Thyroid gland (tissue), 4 donors: Measurements from ENCODE around the gene POC1A.

ENCODE experiments used
- POLR2A ChIP-seq, 2 donors: fragments of 450-650 bp; IDR thresholded peaks; one replicate each; pipeline ENCODE4 v1.6.1; 2017; ENCODE audit warnings: antibody characterized with exemption in 2 of 2, mild to moderate bottlenecking in 2 of 2, moderate library complexity in 1 of 2
- TF ChIP-seq, protein P1 (sequence below), 6 experiments: fragments of 200-600 bp in 3 of 6; fragments of 450-650 bp in 3 of 6; sonication (generic) in 3 of 6; IDR thresholded peaks; one replicate each; pipeline ENCODE4 v1.5.1; 2016 to 2019; ENCODE audit warnings: antibody characterized with exemption in 6 of 6, mild to moderate bottlenecking in 2 of 6, inconsistent platforms in 1 of 6, moderate library complexity in 1 of 6

DNA sequence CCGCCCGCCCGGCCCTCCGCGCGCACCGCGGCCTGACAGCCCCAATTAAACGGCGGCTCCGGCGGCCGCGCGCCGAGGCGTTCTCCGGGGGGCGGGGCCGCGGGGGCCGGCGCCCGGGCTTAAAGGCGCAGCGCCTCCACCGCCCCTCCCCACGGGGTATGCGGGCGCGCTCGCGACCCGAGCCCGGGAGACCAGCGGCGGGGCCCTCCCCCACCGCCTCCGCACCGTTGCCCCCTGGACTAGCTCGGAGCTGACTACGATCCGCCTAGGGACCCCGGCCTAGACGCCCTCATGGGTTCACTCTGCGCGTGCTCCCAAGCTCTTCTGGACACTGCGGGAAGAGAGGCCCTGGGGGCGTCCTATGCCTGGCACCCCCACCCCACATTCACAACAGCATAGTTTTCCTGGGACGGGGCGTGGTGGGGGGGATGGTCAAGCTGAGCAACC lies 97.7 kb downstream of the POC1A start, which contains the start of gene DUSP7:
- TF ChIP-seq, protein P1, sequence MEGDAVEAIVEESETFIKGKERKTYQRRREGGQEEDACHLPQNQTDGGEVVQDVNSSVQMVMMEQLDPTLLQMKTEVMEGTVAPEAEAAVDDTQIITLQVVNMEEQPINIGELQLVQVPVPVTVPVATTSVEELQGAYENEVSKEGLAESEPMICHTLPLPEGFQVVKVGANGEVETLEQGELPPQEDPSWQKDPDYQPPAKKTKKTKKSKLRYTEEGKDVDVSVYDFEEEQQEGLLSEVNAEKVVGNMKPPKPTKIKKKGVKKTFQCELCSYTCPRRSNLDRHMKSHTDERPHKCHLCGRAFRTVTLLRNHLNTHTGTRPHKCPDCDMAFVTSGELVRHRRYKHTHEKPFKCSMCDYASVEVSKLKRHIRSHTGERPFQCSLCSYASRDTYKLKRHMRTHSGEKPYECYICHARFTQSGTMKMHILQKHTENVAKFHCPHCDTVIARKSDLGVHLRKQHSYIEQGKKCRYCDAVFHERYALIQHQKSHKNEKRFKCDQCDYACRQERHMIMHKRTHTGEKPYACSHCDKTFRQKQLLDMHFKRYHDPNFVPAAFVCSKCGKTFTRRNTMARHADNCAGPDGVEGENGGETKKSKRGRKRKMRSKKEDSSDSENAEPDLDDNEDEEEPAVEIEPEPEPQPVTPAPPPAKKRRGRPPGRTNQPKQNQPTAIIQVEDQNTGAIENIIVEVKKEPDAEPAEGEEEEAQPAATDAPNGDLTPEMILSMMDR (IDR thresholded peaks at IDR 0.05), result no peak
- TF ChIP-seq POLR2A (IDR thresholded peaks at IDR 0.05), result peak in 1 of 2 donors; percentile 32
